KMS-11 (cell line): ENCODE measurements around the gene SPATA12.

Experiments
- H2AFZ ChIP-seq: fragments of 200-600 bp; sonication (generic); 2 replicates; pipeline ENCODE4 v1.6.1; 2016; ENCODE audit warnings: antibody characterized with exemption, mixed run types, low read depth
- H3K27ac ChIP-seq: fragments of 200-600 bp; sonication (generic); 2 replicates; pipeline ENCODE4 v1.6.1; 2016; ENCODE audit warnings: mild to moderate bottlenecking, mixed run types
- H3K27me3 ChIP-seq: fragments of 200-600 bp; sonication (generic); 2 replicates; pipeline ENCODE4 v1.6.1; 2017; ENCODE audit warnings: mild to moderate bottlenecking, low read depth, mixed run types, moderate library complexity; ENCODE audit not compliant: insufficient read depth
- H3K36me3 ChIP-seq: fragments of 200-600 bp; sonication (generic); 2 replicates; pipeline ENCODE4 v1.6.1; 2017; ENCODE audit warnings: mild to moderate bottlenecking, mixed run types; ENCODE audit not compliant: insufficient read depth
- H3K4me1 ChIP-seq: fragments of 200-600 bp; sonication (generic); 2 replicates; pipeline ENCODE4 v1.6.1; 2016; ENCODE audit warnings: mild to moderate bottlenecking, low read depth, mixed run types; ENCODE audit not compliant: poor library complexity, severe bottlenecking
- H3K4me2 ChIP-seq: fragments of 200-600 bp; sonication (generic); 2 replicates; pipeline ENCODE4 v1.7.0; 2016; ENCODE audit warnings: mild to moderate bottlenecking, mixed run types
- H3K4me3 ChIP-seq: fragments of 200-600 bp; sonication (generic); IDR thresholded peaks from 2 replicates; pipeline ENCODE4 v1.6.1; 2017; ENCODE audit warnings: low read depth, low read length, mixed read lengths; ENCODE audit not compliant: insufficient read depth
- H3K79me2 ChIP-seq: fragments of 200-600 bp; sonication (generic); 2 replicates; pipeline ENCODE4 v1.6.1; 2016; ENCODE audit warnings: low read depth, mixed run types; ENCODE audit not compliant: insufficient read depth
- H3K9ac ChIP-seq: fragments of 200-600 bp; sonication (generic); 2 replicates; pipeline ENCODE4 v1.6.1; 2016; ENCODE audit warnings: mild to moderate bottlenecking, mixed run types
- H4K20me1 ChIP-seq: fragments of 200-600 bp; sonication (generic); 2 replicates; pipeline ENCODE4 v1.6.1; 2016; ENCODE audit warnings: mild to moderate bottlenecking, mixed run types; ENCODE audit not compliant: insufficient read depth
- CTCF ChIP-seq: fragments of 200-600 bp; sonication (generic); conservative IDR thresholded peaks from 2 replicates; pipeline ENCODE4 v1.6.1; 2017; ENCODE audit warnings: low read depth, mild to moderate bottlenecking, antibody characterized with exemption, low read length, moderate library complexity, mixed read lengths

SPATA12 gene

GRCh38 chr3:57069503-57069902 is 9.0 kb downstream of the SPATA12 start:
- no peak for TF ChIP-seq CTCF
- H3K36me3 ChIP-seq, result no peaks in the 10 kb centered on the region
- H3K79me2 ChIP-seq, result no peaks in the 10 kb centered on the region
- H3K4me2 ChIP-seq, result no peak overlapping the region
- H3K4me1 ChIP-seq, result no peaks in the 10 kb centered on the region
- no peaks in the 10 kb centered on the region for H4K20me1 ChIP-seq
- H3K27ac ChIP-seq, result no peak overlapping the region
- H3K4me3 ChIP-seq, result no peak overlapping the region
- H3K27me3 ChIP-seq, result no peaks in the 10 kb centered on the region
- H2AFZ ChIP-seq, result no peak overlapping the region
- H3K9ac ChIP-seq, result no peak overlapping the region

GRCh38 chr3:57073628-57074027 is 13.2 kb downstream of the SPATA12 start:
- Histone ChIP-seq H3K4me1 (no peaks in the 10 kb centered on the region), H3K79me2 (no peaks in the 10 kb centered on the region), H3K27me3 (no peaks in the 10 kb centered on the region), H3K36me3 (no peaks in the 10 kb centered on the region), H3K27ac (no peak overlapping the region), H2AFZ (no peak overlapping the region), H3K4me3 (no peak overlapping the region), H3K4me2 (no peak overlapping the region), H3K9ac (no peak overlapping the region), H4K20me1 (no peaks in the 10 kb centered on the region)
- TF ChIP-seq CTCF, result no peak

GRCh38 chr3:57074135-57074534 is 13.7 kb downstream of the SPATA12 start:
- TF ChIP-seq CTCF, result no peak
- Histone ChIP-seq H3K36me3 (no peaks in the 10 kb centered on the region), H3K4me3 (no peak overlapping the region), H3K79me2 (no peaks in the 10 kb centered on the region), H3K9ac (no peak overlapping the region), H3K27me3 (no peaks in the 10 kb centered on the region), H2AFZ (no peak overlapping the region), H4K20me1 (no peaks in the 10 kb centered on the region), H3K4me1 (no peaks in the 10 kb centered on the region), H3K4me2 (no peak overlapping the region), H3K27ac (no peak overlapping the region)

DNA sequence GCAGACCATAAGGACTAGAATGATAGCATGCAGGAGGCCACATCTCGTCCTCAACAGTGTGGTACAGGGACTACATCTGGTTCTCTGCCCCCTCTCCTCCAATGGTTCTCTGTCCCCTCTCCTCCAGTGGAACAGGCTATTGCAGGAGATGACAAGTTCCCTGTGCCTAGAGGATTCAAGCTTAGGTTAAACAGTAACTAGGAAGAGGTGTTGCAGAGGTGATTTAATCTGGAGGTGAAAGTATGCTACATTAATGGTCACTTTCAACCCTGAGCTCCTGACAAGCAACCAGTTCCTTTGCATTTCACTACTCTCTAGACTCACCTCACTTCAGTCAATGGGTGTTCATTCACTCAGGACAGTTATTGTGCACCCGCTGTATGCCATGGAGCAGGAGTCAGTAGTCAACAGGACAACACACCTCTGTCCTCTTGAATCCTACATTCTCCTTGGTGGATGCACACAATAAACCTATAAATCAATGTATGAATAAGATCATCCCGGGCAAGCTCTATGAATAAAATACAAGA is 16.0 kb downstream of the SPATA12 start:
- no peak overlapping the region for H2AFZ ChIP-seq
- no peaks in the 10 kb centered on the region for H3K27me3 ChIP-seq
- H3K4me2 ChIP-seq, result no peak overlapping the region
- TF ChIP-seq CTCF, result no peak
- H3K9ac ChIP-seq, result no peak overlapping the region
- no peaks in the 10 kb centered on the region for H4K20me1 ChIP-seq
- no peak overlapping the region for H3K27ac ChIP-seq
- H3K79me2 ChIP-seq, result no peaks in the 10 kb centered on the region
- H3K4me1 ChIP-seq, result no peaks in the 10 kb centered on the region
- no peak overlapping the region for H3K4me3 ChIP-seq
- no peaks in the 10 kb centered on the region for H3K36me3 ChIP-seq
